Activated T-cell treated with anti-CD3 and anti-CD28 coated beads, Interleukin-2, amount 50 U/mL, for 48 hours (primary cell): ENCODE data around the gene TMEM156.
"Not testable (repeated sequence)": the region's sequence is repeated elsewhere in the genome, so short reads cannot be mapped to it uniquely, and the experiment has no call there.

ENCODE experiments used
- DNase-seq, 2 experiments: peaks; one replicate each; pipeline ENCODE4 v3.0.0-alpha.2; 2020

Gene TMEM156

GRCh38 chr4:38988353-38988752 is 43.9 kb downstream of the TMEM156 start:
- DNase-seq: not testable (repeated sequence)

- no peak for DNase-seq
Measured at GRCh38 chr4:38987491-38987890, 44.7 kb downstream of the TMEM156 start.

GRCh38 chr4:38985410-38986100 is 46.7 kb downstream of the TMEM156 start:
- DNase-seq: no peak

- no peak for DNase-seq
Measured at GRCh38 chr4:38983787-38984598, 48.2 kb downstream of the TMEM156 start.

- DNase-seq: no peak
Measured at GRCh38 chr4:38983291-38983690, 48.9 kb downstream of the TMEM156 start.

- DNase-seq: no peak
Measured at GRCh38 chr4:38982361-38983095, 49.7 kb downstream of the TMEM156 start.

GRCh38 chr4:38980903-38981676 is 51.1 kb downstream of the TMEM156 start:
- DNase-seq: no peak

GRCh38 chr4:38979511-38980230 is 52.5 kb downstream of the TMEM156 start:
- no peak for DNase-seq

- no peak for DNase-seq
Measured at GRCh38 chr4:38979081-38979480, 53.1 kb downstream of the TMEM156 start.

GRCh38 chr4:38976308-38976707 is 55.9 kb downstream of the TMEM156 start:
- no peak for DNase-seq

- DNase-seq: no peak
Measured at GRCh38 chr4:38968668-38969067, 63.5 kb downstream of the TMEM156 start.

GRCh38 chr4:38967260-38968095 is 64.7 kb downstream of the TMEM156 start:
- DNase-seq: no peak

- DNase-seq: no peak
Measured at GRCh38 chr4:38965866-38966265, 66.3 kb downstream of the TMEM156 start.

GRCh38 chr4:38964942-38965775 is 67.0 kb downstream of the TMEM156 start:
- DNase-seq: no peak

- DNase-seq: not testable (repeated sequence)
Measured at GRCh38 chr4:38959248-38959647, 73.0 kb downstream of the TMEM156 start.

- DNase-seq: no peak
Measured at GRCh38 chr4:38958453-38959190, 73.6 kb downstream of the TMEM156 start.

GRCh38 chr4:38957893-38958292 is 74.3 kb downstream of the TMEM156 start:
- DNase-seq: no peak

GRCh38 chr4:38957261-38957815 is 74.9 kb downstream of the TMEM156 start:
- DNase-seq: no peak

- DNase-seq: no peak
Measured at GRCh38 chr4:38955957-38956356, 76.3 kb downstream of the TMEM156 start.
